Muscle layer of duodenum (tissue), 2 donors: ENCODE results near the gene SCAMP1.
A peak's percentile ranks its signal among the peaks of the same experiment; 100 is the strongest.

ENCODE experiments used
- H3K27ac ChIP-seq: one replicate; pipeline ENCODE4 v1.7.0; 2013; ENCODE audit warnings: mild to moderate bottlenecking, low read length
- H3K27me3 ChIP-seq: one replicate; pipeline ENCODE4 v1.7.0; 2013; ENCODE audit warnings: low read depth, mild to moderate bottlenecking, control low read depth, low read length
- H3K36me3 ChIP-seq, 2 donors: one replicate each; pipeline ENCODE4 v1.7.0; 2013; ENCODE audit warnings: low read length in 2 of 2, control low read depth in 1 of 2, mild to moderate bottlenecking in 1 of 2; ENCODE audit not compliant: insufficient read depth in 2 of 2, control insufficient read depth in 1 of 2
- H3K4me1 ChIP-seq, 2 donors: one replicate each; pipeline ENCODE4 v1.7.0; 2013; ENCODE audit warnings: low read length in 2 of 2, mild to moderate bottlenecking in 2 of 2, control low read depth in 1 of 2, moderate library complexity in 1 of 2; ENCODE audit not compliant: insufficient read depth in 2 of 2, control insufficient read depth in 1 of 2
- H3K4me3 ChIP-seq, 2 donors: one replicate each; pipeline ENCODE4 v1.7.0; 2013; ENCODE audit warnings: low read length in 2 of 2, low read depth in 1 of 2, mild to moderate bottlenecking in 1 of 2
- H3K9me3 ChIP-seq, 2 donors: one replicate each; pipeline ENCODE4 v1.7.0; 2013; ENCODE audit warnings: low read length in 2 of 2, control low read depth in 1 of 2, mild to moderate bottlenecking in 1 of 2; ENCODE audit not compliant: control insufficient read depth in 1 of 2
- donor health status: healthy.

SCAMP1 gene

DNA sequence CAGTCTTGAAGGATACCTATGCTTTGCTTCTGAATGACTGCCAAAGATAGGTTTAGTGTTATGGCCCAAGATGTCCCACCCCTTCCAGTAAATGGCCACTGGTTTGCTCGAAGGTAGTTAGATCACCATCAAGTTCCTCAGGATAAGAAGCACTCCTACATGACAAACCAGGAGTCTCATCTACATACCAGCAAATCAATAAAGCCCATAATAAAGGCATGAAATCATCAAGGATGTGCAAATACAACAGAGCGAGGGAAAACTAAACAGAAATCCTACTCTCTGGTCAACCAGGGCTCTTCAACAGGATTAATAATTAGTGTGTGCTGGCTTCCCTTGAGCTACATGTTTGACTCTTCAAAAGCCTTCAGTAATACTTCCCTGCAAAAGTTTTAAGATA, 147.1 kb downstream of the SCAMP1 start:
- peak overlapping the region; percentile 77 for H3K27ac ChIP-seq
- H3K9me3 ChIP-seq = no peaks in the 10 kb centered on the region
- peaks cover 19 to 58% of the 10 kb centered on the region in 2 donors for H3K4me1 ChIP-seq
- peak overlapping the region; percentile 66 to 69 for H3K4me3 ChIP-seq
- H3K36me3 ChIP-seq = no peaks in the 10 kb centered on the region
- H3K27me3 ChIP-seq = no peaks in the 10 kb centered on the region

DNA sequence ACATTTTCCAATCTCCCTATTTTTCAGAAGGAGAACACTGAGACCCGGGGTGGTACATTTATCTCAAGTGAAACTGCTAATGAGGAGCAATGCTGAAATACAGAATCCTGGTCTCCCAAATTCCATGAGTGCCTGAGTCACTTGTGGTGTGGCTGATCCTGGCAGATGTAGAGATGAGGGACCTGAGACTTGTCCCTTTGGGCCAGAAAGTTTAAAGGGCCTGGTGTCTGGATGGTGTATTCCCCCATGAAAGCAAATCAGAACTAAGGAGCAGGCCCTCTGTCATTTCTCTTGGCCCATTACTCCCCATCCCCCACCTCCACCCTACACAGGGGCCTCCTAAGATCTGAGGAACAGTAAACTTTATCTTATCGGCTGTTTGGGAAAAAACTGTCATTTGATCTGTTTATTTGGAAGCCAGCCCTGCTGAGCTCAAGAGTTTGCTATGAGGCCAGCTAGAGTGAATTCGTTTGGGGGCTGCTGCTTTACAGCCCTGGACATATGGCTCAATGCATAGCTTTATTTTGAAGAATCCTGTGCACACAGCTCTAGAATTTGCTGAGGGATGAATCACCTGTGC, 147.9 kb downstream of the SCAMP1 start:
- Histone ChIP-seq H3K4me1 (peaks cover 19 to 58% of the 10 kb centered on the region in 2 donors), H3K27me3 (no peaks in the 10 kb centered on the region), H3K4me3 (peak overlapping the region; percentile 66 to 69), H3K27ac (peak overlapping the region; percentile 77), H3K36me3 (no peaks in the 10 kb centered on the region), H3K9me3 (no peaks in the 10 kb centered on the region)

DNA sequence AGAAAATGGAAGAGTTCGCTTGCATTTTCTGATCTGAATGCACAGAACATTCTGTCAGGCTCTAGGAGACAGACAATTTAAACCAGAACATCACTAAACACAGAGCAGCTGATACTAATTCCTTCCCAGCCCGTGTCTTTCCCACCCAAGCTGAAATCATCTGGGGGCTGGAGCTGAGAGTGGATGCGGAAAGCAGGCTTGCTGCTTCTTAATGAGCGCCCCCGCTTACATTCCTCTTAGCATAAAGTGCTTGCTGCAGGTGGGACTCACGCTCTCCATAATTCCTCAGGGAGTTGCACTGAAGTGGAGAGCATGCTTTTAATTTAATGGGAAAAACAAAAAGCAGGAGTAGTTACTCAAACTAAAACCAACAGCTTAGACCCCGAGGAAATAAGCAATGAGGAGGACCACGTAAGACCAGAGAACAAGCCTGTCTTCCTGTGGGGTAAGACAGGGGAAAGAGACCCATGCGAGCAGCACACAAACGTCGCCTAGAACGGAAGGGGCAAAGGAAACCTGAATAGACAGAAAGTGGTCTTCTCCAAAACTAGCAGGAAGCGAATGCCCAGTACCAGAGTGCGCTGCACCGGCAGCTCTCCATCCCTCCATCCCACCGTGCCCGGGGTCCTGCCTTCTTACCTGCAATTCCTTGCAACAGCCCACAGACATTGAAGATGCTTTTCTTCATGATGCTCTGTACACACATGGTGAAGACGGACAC, 148.9 kb downstream of the SCAMP1 start:
- H3K9me3 ChIP-seq = no peaks in the 10 kb centered on the region
- peak overlapping the region; percentile 77 for H3K27ac ChIP-seq
- H3K4me3 ChIP-seq = peak overlapping the region; percentile 66 to 69
- H3K4me1 ChIP-seq = peaks cover 19 to 57% of the 10 kb centered on the region in 2 donors
- H3K36me3 ChIP-seq = no peaks in the 10 kb centered on the region
- no peaks in the 10 kb centered on the region for H3K27me3 ChIP-seq

DNA sequence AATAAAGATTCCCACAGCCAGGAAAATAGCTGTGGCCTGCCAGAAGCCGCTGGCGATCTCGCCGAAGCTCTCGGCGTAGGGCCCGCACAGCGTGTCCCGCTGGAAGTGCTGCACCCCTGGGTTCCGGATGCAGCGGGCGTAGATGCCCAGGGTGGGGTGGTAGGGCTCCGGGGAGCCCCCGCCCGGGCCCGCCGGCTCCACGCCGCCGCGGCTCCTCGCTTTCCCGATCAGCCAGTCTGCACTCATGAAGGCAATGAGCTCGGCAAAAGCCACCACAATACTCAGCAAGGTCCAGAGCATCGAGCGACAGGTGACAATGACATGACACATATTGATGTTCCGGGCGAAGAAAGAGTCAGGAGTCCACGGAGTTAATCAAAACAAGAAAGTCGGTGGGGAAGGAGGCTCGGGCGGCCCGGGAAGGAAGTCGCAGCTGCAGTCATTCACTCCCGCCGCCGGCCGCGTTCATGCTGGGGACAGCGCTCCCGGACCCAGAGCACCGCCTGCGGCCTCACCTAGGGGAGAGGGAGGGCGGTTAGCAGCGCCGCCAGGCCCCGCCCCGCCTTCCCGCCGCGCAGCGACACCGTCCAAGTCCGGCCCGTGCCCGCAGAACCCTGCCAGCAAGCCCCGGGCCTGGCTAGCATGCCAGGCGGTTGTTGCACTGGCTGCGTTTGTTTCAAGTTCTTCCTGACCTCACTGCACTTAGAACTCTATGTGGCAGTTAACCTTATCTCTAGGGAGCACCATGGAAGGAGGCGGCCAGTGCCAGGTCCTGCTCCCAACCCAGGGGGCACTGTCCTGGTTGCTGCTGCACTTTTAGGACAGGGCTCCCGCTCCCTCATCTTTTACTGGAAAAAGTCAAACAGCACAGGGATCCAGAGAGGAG, 149.7 kb downstream of the SCAMP1 start:
- Histone ChIP-seq H3K36me3 (no peaks in the 10 kb centered on the region), H3K4me1 (peaks cover 16 to 49% of the 10 kb centered on the region in 2 donors), H3K4me3 (peak overlapping the region; percentile 66 to 69), H3K9me3 (no peaks in the 10 kb centered on the region), H3K27me3 (no peaks in the 10 kb centered on the region), H3K27ac (peak overlapping the region; percentile 80)

GRCh38 chr5:78511121-78511906, 150.9 kb downstream of the SCAMP1 start:
- no peaks in the 10 kb centered on the region for H3K27me3 ChIP-seq
- no peaks in the 10 kb centered on the region for H3K36me3 ChIP-seq
- H3K27ac ChIP-seq = peak overlapping the region; percentile 80
- no peak overlapping the region for H3K4me3 ChIP-seq
- H3K4me1 ChIP-seq = peaks cover 9 to 38% of the 10 kb centered on the region in 2 donors
- no peaks in the 10 kb centered on the region for H3K9me3 ChIP-seq

DNA sequence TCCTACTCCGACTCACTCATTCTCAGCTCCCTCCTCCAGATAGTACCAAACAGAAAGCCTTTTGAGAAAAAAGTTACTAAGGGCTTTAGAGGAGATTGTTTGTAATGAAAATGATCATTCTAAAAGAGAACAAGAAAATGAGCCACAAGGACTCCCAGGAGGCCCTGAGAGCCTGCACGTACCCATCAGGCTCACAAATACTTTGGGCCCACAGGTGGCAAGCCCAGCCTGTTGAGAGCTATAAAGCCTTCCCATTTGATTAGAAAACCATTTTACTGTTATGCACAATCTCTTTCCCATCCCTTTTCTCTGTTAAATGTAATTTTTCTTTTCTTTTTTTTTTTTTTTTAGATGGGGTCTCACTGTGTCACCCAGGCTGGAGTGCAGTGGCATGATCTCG, 152.0 kb downstream of the SCAMP1 start:
- peaks cover 7 to 28% of the 10 kb centered on the region in 2 donors for H3K4me1 ChIP-seq
- no peaks in the 10 kb centered on the region for H3K27me3 ChIP-seq
- H3K9me3 ChIP-seq = no peaks in the 10 kb centered on the region
- H3K36me3 ChIP-seq = no peaks in the 10 kb centered on the region
- peak overlapping the region; percentile 80 for H3K27ac ChIP-seq
- no peak overlapping the region for H3K4me3 ChIP-seq

DNA sequence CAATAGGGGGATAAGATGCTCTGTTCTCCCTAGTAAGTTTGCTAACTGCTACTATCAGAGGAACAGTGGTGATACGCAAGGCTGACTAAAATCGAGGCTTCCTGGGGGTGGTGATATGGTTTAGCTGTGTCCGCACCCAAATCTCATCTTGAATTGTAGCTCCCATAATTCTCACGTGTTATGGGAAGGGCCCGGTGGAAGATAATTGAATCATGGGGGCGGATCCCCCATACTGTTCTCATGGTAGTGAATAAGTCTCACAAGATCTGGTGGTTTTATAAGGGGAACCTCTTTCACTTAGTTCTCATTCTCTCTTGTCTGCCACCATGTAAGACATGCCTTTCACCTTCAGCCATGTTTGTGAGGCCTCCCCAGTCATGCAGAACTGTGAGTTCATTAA, 153.0 kb downstream of the SCAMP1 start:
- no peaks in the 10 kb centered on the region for H3K9me3 ChIP-seq
- no peaks in the 10 kb centered on the region for H3K27me3 ChIP-seq
- no peak overlapping the region for H3K27ac ChIP-seq
- no peaks in the 10 kb centered on the region for H3K36me3 ChIP-seq
- H3K4me1 ChIP-seq = peaks cover 7 to 25% of the 10 kb centered on the region in 2 donors
- no peak overlapping the region for H3K4me3 ChIP-seq

GRCh38 chr5:78514427-78515330, 154.3 kb downstream of the SCAMP1 start:
- H3K36me3 ChIP-seq = no peaks in the 10 kb centered on the region
- H3K4me1 ChIP-seq = peaks cover 7 to 23% of the 10 kb centered on the region in 2 donors
- H3K9me3 ChIP-seq = no peaks in the 10 kb centered on the region
- no peak overlapping the region for H3K4me3 ChIP-seq
- no peaks in the 10 kb centered on the region for H3K27me3 ChIP-seq
- no peak overlapping the region for H3K27ac ChIP-seq

DNA sequence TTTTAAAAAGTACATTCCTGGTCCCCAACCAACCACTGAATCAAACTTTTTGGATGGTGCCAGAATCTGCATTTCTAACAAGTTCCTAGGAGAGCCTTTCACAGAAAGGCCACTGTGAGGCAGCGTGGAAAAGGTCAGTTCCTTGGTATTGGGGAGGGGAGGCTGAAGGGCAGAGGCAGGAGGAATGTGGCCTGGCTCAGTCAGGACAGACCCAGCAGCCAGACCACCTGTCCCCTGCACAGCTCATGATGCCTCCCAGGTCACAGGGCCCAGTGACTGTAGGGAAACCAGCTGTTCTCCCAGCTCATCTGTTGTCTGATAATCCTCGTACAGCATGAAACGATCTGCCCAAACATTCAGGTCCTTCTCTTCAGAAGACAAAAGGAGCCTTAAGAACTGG, 155.3 kb downstream of the SCAMP1 start:
- Histone ChIP-seq H3K4me1 (peaks cover 7 to 17% of the 10 kb centered on the region in 2 donors), H3K27me3 (no peaks in the 10 kb centered on the region), H3K9me3 (no peaks in the 10 kb centered on the region), H3K27ac (no peak overlapping the region), H3K4me3 (no peak overlapping the region), H3K36me3 (no peaks in the 10 kb centered on the region)
